HCT116 (cell line): Measurements from ENCODE around the gene CSDE1. TPM values are rescaled to one million over a fixed set of nuclear protein-coding genes. Genes with fewer than 3 reads are reported as not detected.

ENCODE experiments used
- ATAC-seq: fragments of 200-7000 bp; cut with Tn5 transposase; 2 replicates; pipeline ENCODE4 v1.9.1; 2020; ENCODE audit warnings: mild to moderate bottlenecking, moderate library complexity
- BruUV-seq: library from RNA; stranded (reverse); fragments of 400-500 nt; replicated peaks from 2 replicates; lab custom pipeline; 2021; lab: Mats Ljungman, UMichigan
- CTCF ChIA-PET: fragments of 300-600 bp; sonication (Branson Sonifier 250); formaldehyde crosslinking; loops from one replicate; lab custom pipeline; 2021; ENCODE audit warnings: antibody characterized with exemption; lab: Charles Lee
- POLR2A ChIA-PET: fragments of 300-600, 350-600 bp; sonication (Branson Sonifier 250); formaldehyde crosslinking; loops from one replicate; lab custom pipeline; 2021; ENCODE audit warnings: antibody characterized with exemption; lab: Charles Lee
- RAD21 ChIA-PET, 2 experiments: fragments of 300-600 bp; sonication (Branson Sonifier 250); formaldehyde crosslinking; loops; one replicate each; lab custom pipeline; 2023; ENCODE audit warnings: low total read pairs in 2 of 2; ENCODE audit not compliant: uncharacterized antibody in 2 of 2, unreplicated experiment in 2 of 2, low non-redundant PET in 1 of 2; lab: Charles Lee
- DNase-seq: peaks from one replicate; pipeline ENCODE4 v3.0.0-alpha.2; 2010; ENCODE audit warnings: low read depth, low spot score
- H2AFZ ChIP-seq: fragments of 200-600 bp; shearing (Covaris generic), sonication (generic); 2 replicates; pipeline ENCODE4 v1.6.1; 2017; ENCODE audit warnings: low read depth, mixed run types, mixed read lengths, antibody characterized with exemption, low read length; ENCODE audit not compliant: poor library complexity, severe bottlenecking
- H3K27ac ChIP-seq: 2 replicates; pipeline ENCODE4 v1.5.1; 2012; ENCODE audit warnings: low read depth, low read length
- H3K27me3 ChIP-seq: fragments of 200-600 bp; sonication (generic); 2 replicates; pipeline ENCODE4 v1.6.1; 2016; ENCODE audit warnings: mixed run types, low read length, mixed read lengths; ENCODE audit not compliant: insufficient read depth
- H3K36me3 ChIP-seq, 2 experiments: fragments of 200-500 bp in 1 of 2; fragments of 200-600 bp in 1 of 2; sonication (Bioruptor generic) in 1 of 2; sonication (generic) in 1 of 2; 2 replicates each; pipeline versions ENCODE4 v1.5.1 to v1.6.1; 2014 to 2016; ENCODE audit warnings: low read length in 2 of 2, inconsistent platforms in 1 of 2, mixed read lengths in 1 of 2, mixed run types in 1 of 2; ENCODE audit not compliant: insufficient read depth in 2 of 2, control insufficient read depth in 1 of 2
- H3K4me1 ChIP-seq, 2 experiments: fragments of 200-600 bp in 1 of 2; sonication (generic) in 1 of 2; 2 replicates each; pipeline versions ENCODE4 v1.5.1 to v1.6.1; 2012 to 2017; ENCODE audit warnings: low read length in 2 of 2, inconsistent platforms in 1 of 2, mild to moderate bottlenecking in 1 of 2, mixed read lengths in 1 of 2, mixed run types in 1 of 2, moderate library complexity in 1 of 2; ENCODE audit not compliant: insufficient read depth in 2 of 2, control insufficient read depth in 1 of 2
- H3K4me2 ChIP-seq: fragments of 200-600 bp; sonication (generic); 2 replicates; pipeline ENCODE4 v1.6.1; 2017; ENCODE audit warnings: mixed run types, low read length, mixed read lengths
- H3K4me3 ChIP-seq, 2 experiments: fragments of 200-600 bp in 1 of 2; sonication (generic) in 1 of 2; replicated peaks in 1 of 2; 2 replicates each; pipeline ENCODE4 v1.5.1; 2011 to 2016; ENCODE audit warnings: low read length in 2 of 2, control low read depth in 1 of 2, low read depth in 1 of 2, mild to moderate bottlenecking in 1 of 2, mixed read lengths in 1 of 2, mixed run types in 1 of 2
- H3K79me2 ChIP-seq: fragments of 200-600 bp; sonication (generic); 2 replicates; pipeline ENCODE4 v1.6.1; 2017; ENCODE audit warnings: mild to moderate bottlenecking, mixed run types, low read length, moderate library complexity, mixed read lengths; ENCODE audit not compliant: insufficient read depth
- H3K9ac ChIP-seq: fragments of 200-600 bp; sonication (generic); 2 replicates; pipeline ENCODE4 v1.6.1; 2016; ENCODE audit warnings: low read length, mixed read lengths
- H3K9me2 ChIP-seq: fragments of 200-600 bp; sonication (generic), shearing (Covaris generic); 2 replicates; pipeline ENCODE4 v1.6.1; 2017; ENCODE audit warnings: mixed run types, mild to moderate bottlenecking, moderate library complexity; ENCODE audit not compliant: insufficient read depth
- H3K9me3 ChIP-seq, 2 experiments: fragments of 200-500 bp in 1 of 2; fragments of 200-600 bp in 1 of 2; sonication (Bioruptor generic) in 1 of 2; sonication (generic) in 1 of 2; 2 replicates each; pipeline ENCODE4 v1.6.1; 2014 to 2017; ENCODE audit warnings: low read length in 2 of 2, mixed read lengths in 2 of 2, inconsistent platforms in 1 of 2, low read depth in 1 of 2, mild to moderate bottlenecking in 1 of 2, mixed run types in 1 of 2, moderate library complexity in 1 of 2; ENCODE audit not compliant: control insufficient read depth in 1 of 2, insufficient read depth in 1 of 2
- H4K20me1 ChIP-seq: fragments of 200-600 bp; sonication (generic), shearing (Covaris generic); 2 replicates; pipeline ENCODE4 v1.6.1; 2017; ENCODE audit warnings: mixed run types, mild to moderate bottlenecking, moderate library complexity; ENCODE audit not compliant: insufficient read depth
- CBX3 ChIP-seq: IDR thresholded peaks from 2 replicates; pipeline ENCODE4 v1.6.1; 2012; ENCODE audit warnings: low read depth
- CEBPB ChIP-seq: IDR thresholded peaks from 2 replicates; pipeline ENCODE4 v1.6.1; 2012; ENCODE audit warnings: low read depth
- CTCF ChIP-seq, 3 experiments: fragments of 200-600 bp in 1 of 3; sonication (generic) in 1 of 3; IDR thresholded peaks in 2 of 3; conservative IDR thresholded peaks in 1 of 3; 2 replicates each; pipeline ENCODE4 v1.5.1; 2012 to 2017; ENCODE audit warnings: low read depth in 2 of 3, low read length in 2 of 3, antibody characterized with exemption in 1 of 3, borderline replicate concordance in 1 of 3, control low read depth in 1 of 3, mild to moderate bottlenecking in 1 of 3, mixed read lengths in 1 of 3, mixed run types in 1 of 3, moderate library complexity in 1 of 3; ENCODE audit not compliant: insufficient read depth in 1 of 3
- EGR1 ChIP-seq: IDR thresholded peaks from 2 replicates; pipeline ENCODE4 v1.6.1; 2012; ENCODE audit warnings: low read depth
- ELF1 ChIP-seq: IDR thresholded peaks from 2 replicates; pipeline ENCODE4 v1.6.1; 2012; ENCODE audit warnings: low read depth, borderline replicate concordance
- EZH2 ChIP-seq: fragments of 200-600 bp; sonication (generic); IDR thresholded peaks from 2 replicates; pipeline ENCODE4 v1.6.1; 2017; ENCODE audit warnings: antibody characterized with exemption, mixed run types
- EZH2phosphoT487 ChIP-seq: fragments of 200-600 bp; IDR thresholded peaks from 2 replicates; pipeline ENCODE4 v1.6.1; 2018; ENCODE audit warnings: antibody characterized with exemption, borderline replicate concordance
- FOSL1 ChIP-seq: IDR thresholded peaks from 2 replicates; pipeline ENCODE4 v1.6.1; 2012; ENCODE audit warnings: low read depth
- JUND ChIP-seq: IDR thresholded peaks from 2 replicates; pipeline ENCODE4 v1.6.1; 2012
- POLR2AphosphoS5 ChIP-seq: IDR thresholded peaks from 2 replicates; pipeline ENCODE4 v1.6.1; 2011; ENCODE audit warnings: mild to moderate bottlenecking, low read depth, low read length, moderate library complexity
- RAD21 ChIP-seq: IDR thresholded peaks from 2 replicates; pipeline ENCODE4 v1.6.1; 2012; ENCODE audit warnings: low read depth, mild to moderate bottlenecking
- SIN3A ChIP-seq: IDR thresholded peaks from 2 replicates; pipeline ENCODE4 v1.6.1; 2012; ENCODE audit warnings: low read depth
- SP1 ChIP-seq: IDR thresholded peaks from 2 replicates; pipeline ENCODE4 v1.6.1; 2012; ENCODE audit warnings: low read depth
- SRF ChIP-seq: IDR thresholded peaks from 2 replicates; pipeline ENCODE4 v1.6.1; 2012; ENCODE audit warnings: low read depth
- TCF7L2 ChIP-seq: IDR thresholded peaks from 2 replicates; pipeline ENCODE4 v1.7.0; 2011; ENCODE audit warnings: borderline replicate concordance, inconsistent platforms; ENCODE audit not compliant: insufficient read depth, insufficient read length; ENCODE audit errors: extremely low read depth
- YY1 ChIP-seq: IDR thresholded peaks from 2 replicates; pipeline ENCODE4 v1.6.1; 2011; ENCODE audit warnings: low read length, low read depth, moderate library complexity, mild to moderate bottlenecking; ENCODE audit not compliant: insufficient replicate concordance; ENCODE audit errors: extremely low read depth
- ZBTB33 ChIP-seq: IDR thresholded peaks from 2 replicates; pipeline ENCODE4 v1.6.1; 2011; ENCODE audit warnings: mild to moderate bottlenecking, low read length, moderate library complexity; ENCODE audit not compliant: insufficient replicate concordance; ENCODE audit errors: extremely low read depth
- ZFX ChIP-seq: fragments of 450-650 bp; IDR thresholded peaks from 2 replicates; pipeline ENCODE4 v1.6.1; 2017
- ZNF274 ChIP-seq: fragments of 200-500 bp; sonication (Bioruptor generic); IDR thresholded peaks from 2 replicates; pipeline ENCODE4 v1.6.1; 2014; ENCODE audit warnings: mild to moderate bottlenecking, low read depth, low read length, inconsistent platforms
- intact Hi-C: fragments of 100-400 bp; cut with micrococcal nuclease; formaldehyde crosslinking; loops from 2 replicates; pipeline ENCODE4 v1.10.0; 2022
- total RNA-seq: library from RNA; stranded (reverse); gene quantifications from one replicate; pipeline ENCODE4 v1.2.1, GENCODE V29; 2021; ENCODE audit not compliant: unreplicated experiment

Gene CSDE1
- total RNA-seq, 1 experiment from 2014 or later, result 515 TPM

- TF ChIP-seq ZNF274, result no peak
- no peak for TF ChIP-seq JUND
- TF ChIP-seq CBX3, result no peak
- no peak for TF ChIP-seq EZH2
- TF ChIP-seq YY1, result no peak
- TF ChIP-seq, all 23 proteins: peak for 0
Observed at GRCh38 chr1:114718661-114719423, 38.9 kb downstream of the CSDE1 start (continued).

GRCh38 chr1:114716304-114717170 is 41.2 kb downstream of the CSDE1 start, which contains the start of gene NRAS:
Gene NRAS (minus strand): TSS chr1:114716771. CDS start chr1:114716160, 611 bp downstream.
- Histone ChIP-seq H3K4me3 (peak within 1 kb of the TSS; percentile 89 to 99), H4K20me1 (no peaks in the 10 kb centered on the region), H3K9me3 (no peaks in the 10 kb centered on the region), H3K79me2 (peaks cover 48% of the 10 kb centered on the region), H3K36me3 (peaks cover 38 to 48% of the 10 kb centered on the region in 2 experiments), H3K4me1 (peaks cover 0 to 12% of the 10 kb centered on the region in 2 experiments; a peak in 2 of 4 replicates), H3K27me3 (no peaks in the 10 kb centered on the region), H3K27ac (peak within 1 kb of the TSS; percentile 65), H2AFZ (no peak within 1 kb of the TSS), H3K9me2 (no peaks in the 10 kb centered on the region), H3K9ac (peak within 1 kb of the TSS; percentile 91), H3K4me2 (peak within 1 kb of the TSS; percentile 76)
- intact Hi-C loops, result loop anchor here (1.0 to 5.0 kb wide), 2 partner anchors 45 to 134 kb away; partner anchors contain the start of gene BCAS2
- RAD21 ChIA-PET, result no interaction called here
- DNase-seq (peak; percentile 79), ATAC-seq (peak; percentile 95)
- CTCF ChIA-PET, result interaction anchor here (1.2 kb wide), 1 partner anchor 370 kb away, joined by 3 read pairs; no protein-coding TSS in a partner anchor
- no TSS peak for BruUV-seq
- POLR2A ChIA-PET, result no interaction called here
- no peak for TF ChIP-seq CEBPB
- TF ChIP-seq FOSL1, result peak; percentile 21; the same call in 1 of the 2 replicates
- no peak for TF ChIP-seq JUND
- TF ChIP-seq SRF, result peak; percentile 81
- TF ChIP-seq ZBTB33, result no peak
- no peak for TF ChIP-seq TCF7L2
- TF ChIP-seq SP1, result peak; percentile 42; the same call in 1 of the 2 replicates
- TF ChIP-seq ZNF274, result no peak
- TF ChIP-seq EGR1, result no peak
- peak; percentile 85 for TF ChIP-seq ELF1
- TF ChIP-seq CBX3, result 0 out of 2 replicates have a peak, but pooled peaks have one; percentile 24
- no peak for TF ChIP-seq EZH2phosphoT487
- peak; percentile 78 for TF ChIP-seq YY1
- peak; percentile 84 for TF ChIP-seq POLR2AphosphoS5
- TF ChIP-seq CTCF (IDR thresholded peaks at IDR 0.05 in 2 of 3, conservative IDR thresholded peaks at IDR 0.05 in 1 of 3; ENCODE audit: borderline replicate concordance in 1 of 3, insufficient read depth in 1 of 3, low read depth in 2 of 3, low read length in 2 of 3), result no peak
- peak; percentile 73 for TF ChIP-seq ZFX
- no peak for TF ChIP-seq RAD21
- TF ChIP-seq SIN3A, result peak; percentile 84
